Hepatocyte (in vitro differentiated cells): ENCODE data around the gene ZNF154. TPM values are rescaled to one million over a fixed set of nuclear protein-coding genes. Genes with fewer than 3 reads are reported as not detected.
A peak's percentile ranks its signal among the peaks of the same experiment; 100 is the strongest.

Experiments used
- DNase-seq: peaks from one replicate; pipeline ENCODE4 v3.0.0-alpha.2; 2016; ENCODE audit warnings: low spot score
- H2AFZ ChIP-seq: fragments of 200-600 bp; sonication (generic); 2 replicates; pipeline ENCODE4 v1.6.0; 2016; ENCODE audit warnings: antibody characterized with exemption, mild to moderate bottlenecking
- H3K27ac ChIP-seq: fragments of 200-600 bp; sonication (generic); 2 replicates; pipeline ENCODE4 v1.5.1; 2016; ENCODE audit warnings: mild to moderate bottlenecking
- H3K27me3 ChIP-seq: fragments of 200-600 bp; sonication (generic); 2 replicates; pipeline ENCODE4 v1.6.1; 2016
- H3K36me3 ChIP-seq: fragments of 200-600 bp; sonication (generic); replicated peaks from 2 replicates; pipeline ENCODE4 v1.5.1; 2016; ENCODE audit warnings: low read depth; ENCODE audit not compliant: insufficient read depth
- H3K4me1 ChIP-seq: fragments of 200-600 bp; sonication (generic); 2 replicates; pipeline ENCODE4 v1.5.1; 2016; ENCODE audit warnings: mild to moderate bottlenecking, moderate library complexity; ENCODE audit not compliant: insufficient read depth
- H3K4me2 ChIP-seq: fragments of 200-600 bp; sonication (generic); 2 replicates; pipeline ENCODE4 v1.6.0; 2016
- H3K4me3 ChIP-seq: fragments of 200-600 bp; sonication (generic); 2 replicates; pipeline ENCODE4 v1.5.1; 2016; ENCODE audit warnings: mild to moderate bottlenecking
- H3K79me2 ChIP-seq: fragments of 200-600 bp; sonication (generic); 2 replicates; pipeline ENCODE4 v1.6.0; 2017; ENCODE audit warnings: mild to moderate bottlenecking
- H3K9me2 ChIP-seq: fragments of 200-600 bp; sonication (generic); replicated peaks from 2 replicates; pipeline ENCODE4 v1.6.0; 2017; ENCODE audit warnings: mild to moderate bottlenecking; ENCODE audit not compliant: insufficient read depth
- H3K9me3 ChIP-seq: fragments of 200-600 bp; sonication (generic); 2 replicates; pipeline ENCODE4 v1.5.1; 2016; ENCODE audit warnings: low read depth, mild to moderate bottlenecking
- H4K20me1 ChIP-seq: fragments of 200-600 bp; sonication (generic); 2 replicates; pipeline ENCODE4 v1.6.0; 2016; ENCODE audit warnings: mild to moderate bottlenecking; ENCODE audit not compliant: insufficient read depth, poor library complexity, severe bottlenecking
- CTCF ChIP-seq: fragments of 200-600 bp; sonication (generic); IDR thresholded peaks from 2 replicates; pipeline ENCODE4 v1.5.1; 2016; ENCODE audit warnings: antibody characterized with exemption, mild to moderate bottlenecking; ENCODE audit not compliant: poor library complexity
- EZH2 ChIP-seq: fragments of 200-600 bp; sonication (generic); IDR thresholded peaks from 2 replicates; pipeline ENCODE4 v1.6.1; 2016; ENCODE audit warnings: antibody characterized with exemption, mild to moderate bottlenecking, borderline replicate concordance
- EZH2phosphoT487 ChIP-seq: fragments of 200-600 bp; sonication (generic); IDR thresholded peaks from one replicate; pipeline ENCODE4 v1.6.1; 2018; ENCODE audit warnings: antibody characterized with exemption, mild to moderate bottlenecking, low read depth, moderate library complexity; ENCODE audit not compliant: unreplicated experiment, severe bottlenecking
- WGBS: methylation state at CpG from one replicate; pipeline ENCODE4 v1.1.6; 2016; ENCODE audit warnings: low lambda C conversion rate; ENCODE audit errors: missing lambda C conversion rate; 5-methylcytosine and 5-hydroxymethylcytosine counted together
- polyA plus RNA-seq: library from polyadenylated mRNA; unstranded; fragments of >200 nt; fragmentation: Nextera tagmentation; extraction: Ambion mirVana; gene quantifications from 2 replicates; pipeline ENCODE4 v1.2.1, GENCODE V29; 2016
- total RNA-seq: library from RNA; depleted of rRNA; stranded (reverse); fragments of >200 nt; gene quantifications from 2 replicates; pipeline ENCODE4 v1.2.3, GENCODE V29; 2014

The ZNF154 gene
- total and polyA plus RNA-seq, 2 experiments from 2014 or later = 3.5 to 11.1 TPM

- 67% methylated on average over 1 of the region's 1 CpG for WGBS
- no peaks in the 10 kb centered on the region for H3K36me3 ChIP-seq
- H3K4me1 ChIP-seq = peaks cover 10% of the 10 kb centered on the region
- H4K20me1 ChIP-seq = no peaks in the 10 kb centered on the region
- no peaks in the 10 kb centered on the region for H3K27me3 ChIP-seq
- H3K79me2 ChIP-seq = peaks cover 16% of the 10 kb centered on the region
- DNase-seq = no peak
- no peak overlapping the region for H2AFZ ChIP-seq
- H3K9me2 ChIP-seq = no peaks in the 10 kb centered on the region
- no peaks in the 10 kb centered on the region for H3K9me3 ChIP-seq
- TF ChIP-seq EZH2 = no peak
- TF ChIP-seq EZH2phosphoT487 = no peak
- no peak for TF ChIP-seq CTCF
- H3K4me3 ChIP-seq = no peak overlapping the region
- no peak overlapping the region for H3K27ac ChIP-seq
- H3K4me2 ChIP-seq = no peak overlapping the region
These were observed 3.2 kb upstream of the ZNF154 start for GRCh38 chr19:57712222-57712621.

- Histone ChIP-seq H3K79me2 (peaks cover 42% of the 10 kb centered on the region), H4K20me1 (no peaks in the 10 kb centered on the region), H3K9me2 (no peaks in the 10 kb centered on the region), H3K27me3 (no peaks in the 10 kb centered on the region), H3K9me3 (no peaks in the 10 kb centered on the region), H3K27ac (peak overlapping the region; percentile 98), H3K4me1 (peaks cover 13% of the 10 kb centered on the region), H3K4me3 (peak overlapping the region; percentile 70), H3K36me3 (no peaks in the 10 kb centered on the region), H2AFZ (peak overlapping the region; percentile 89), H3K4me2 (peak overlapping the region; percentile 98)
- no peak for DNase-seq
- 49% methylated on average over 15 of the region's 15 CpGs for WGBS
- TF ChIP-seq EZH2 = no peak
- TF ChIP-seq CTCF = no peak
- TF ChIP-seq EZH2phosphoT487 = no peak
These were observed 612 bp upstream of the ZNF154 start for GRCh38 chr19:57709616-57710015.

GRCh38 chr19:57706346-57706745, 2.7 kb downstream of the ZNF154 start:
- Histone ChIP-seq H3K4me3 (no peak overlapping the region), H3K27ac (no peak overlapping the region), H2AFZ (no peak overlapping the region), H3K9me2 (no peaks in the 10 kb centered on the region), H3K79me2 (peaks cover 66% of the 10 kb centered on the region), H3K4me2 (peak overlapping the region; percentile 98), H3K4me1 (peaks cover 13% of the 10 kb centered on the region), H4K20me1 (no peaks in the 10 kb centered on the region), H3K27me3 (no peaks in the 10 kb centered on the region), H3K9me3 (no peaks in the 10 kb centered on the region), H3K36me3 (peaks cover 3% of the 10 kb centered on the region)
- WGBS = 100% methylated on average over 1 of the region's 1 CpG
- no peak for TF ChIP-seq EZH2phosphoT487
- TF ChIP-seq CTCF = no peak
- TF ChIP-seq EZH2 = no peak
- DNase-seq = no peak

- Histone ChIP-seq H3K9me2 (no peaks in the 10 kb centered on the region), H3K4me3 (no peak overlapping the region)
These were observed 7.4 kb downstream of the ZNF154 start for GRCh38 chr19:57701625-57702024.

More at GRCh38 chr19:57701625-57702024, 7.4 kb downstream of the ZNF154 start:
- TF ChIP-seq EZH2 (no peak), EZH2phosphoT487 (no peak), CTCF (no peak)
- no peaks in the 10 kb centered on the region for H4K20me1 ChIP-seq
- no peak overlapping the region for H3K4me2 ChIP-seq
- WGBS = 98% methylated on average over 6 of the region's 6 CpGs
- H3K27me3 ChIP-seq = no peaks in the 10 kb centered on the region
- DNase-seq = no peak
- H3K36me3 ChIP-seq = peaks cover 6% of the 10 kb centered on the region
- no peak overlapping the region for H3K27ac ChIP-seq
- no peaks in the 10 kb centered on the region for H3K9me3 ChIP-seq
- peaks cover 74% of the 10 kb centered on the region for H3K79me2 ChIP-seq
- H3K4me1 ChIP-seq = no peaks in the 10 kb centered on the region
- H2AFZ ChIP-seq = no peak overlapping the region
